Esophagus muscularis mucosa (tissue), 3 donors: ENCODE measurements around the gene GPRIN2.

Experiments used
- CTCF ChIP-seq, 3 experiments: fragments of 200-600 bp in 2 of 3; fragments of 450-650 bp in 1 of 3; sonication (generic) in 2 of 3; IDR thresholded peaks; one replicate each; pipeline ENCODE4 v1.5.1; 2017 to 2019; ENCODE audit warnings: antibody characterized with exemption in 3 of 3, mild to moderate bottlenecking in 2 of 3, moderate library complexity in 1 of 3
- POLR2A ChIP-seq: fragments of 450-650 bp; IDR thresholded peaks from one replicate; pipeline ENCODE4 v1.6.1; 2017; ENCODE audit warnings: antibody characterized with exemption, moderate library complexity, mild to moderate bottlenecking, low read depth

DNA sequence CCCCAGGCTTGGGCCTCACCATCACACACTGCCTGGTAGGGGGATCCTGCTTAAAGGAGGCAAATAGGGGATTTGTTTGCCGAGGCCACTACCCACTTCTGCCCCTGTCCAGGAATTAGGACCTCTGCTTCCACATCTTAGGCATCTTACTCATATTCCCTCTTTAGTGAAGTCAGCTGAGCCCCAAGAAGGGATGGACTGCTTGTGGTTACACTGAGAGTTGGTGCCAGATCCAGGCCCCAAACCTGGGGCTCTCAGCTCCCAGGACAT, 1.6 kb upstream of the GPRIN2 start:
- TF ChIP-seq CTCF (IDR thresholded peaks at IDR 0.05), result no peak
- no peak for TF ChIP-seq POLR2A
